Nucleus accumbens (tissue), 56 donors: ENCODE measurements around the gene DUXA.
"Not testable (repeated sequence)": the region's sequence is repeated elsewhere in the genome, so short reads cannot be mapped to it uniquely, and the experiment has no call there.

ENCODE experiments used
- DNase-seq, 56 donors: peaks; one replicate each; lab custom pipeline; 2025; lab: John Stamatoyannopoulos, UW

The DUXA gene

DNA sequence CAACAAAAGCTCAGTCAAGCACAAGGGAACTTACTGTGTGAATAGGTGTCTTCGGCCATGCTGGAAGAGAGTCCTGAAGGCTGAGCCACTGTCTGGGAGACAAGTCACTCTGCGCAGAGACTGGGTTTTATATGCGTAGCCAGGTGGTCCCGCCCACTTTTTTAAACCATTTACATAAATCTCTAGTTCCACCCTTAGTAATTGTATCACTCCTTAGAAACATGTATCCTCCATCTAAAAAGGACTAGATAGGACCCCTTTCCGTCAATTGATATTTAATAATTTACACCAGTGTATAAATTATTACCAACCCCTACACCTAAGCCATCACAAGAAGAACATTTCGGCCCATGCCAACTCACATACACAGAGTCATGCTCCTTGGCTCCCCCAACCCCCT is at the start of gene DUXA:
DUXA (minus strand) TSS at position 101 of the 400 bp plus-strand sequence; CDS start at position 59, 42 bp downstream.
- no peak for DNase-seq

DNA sequence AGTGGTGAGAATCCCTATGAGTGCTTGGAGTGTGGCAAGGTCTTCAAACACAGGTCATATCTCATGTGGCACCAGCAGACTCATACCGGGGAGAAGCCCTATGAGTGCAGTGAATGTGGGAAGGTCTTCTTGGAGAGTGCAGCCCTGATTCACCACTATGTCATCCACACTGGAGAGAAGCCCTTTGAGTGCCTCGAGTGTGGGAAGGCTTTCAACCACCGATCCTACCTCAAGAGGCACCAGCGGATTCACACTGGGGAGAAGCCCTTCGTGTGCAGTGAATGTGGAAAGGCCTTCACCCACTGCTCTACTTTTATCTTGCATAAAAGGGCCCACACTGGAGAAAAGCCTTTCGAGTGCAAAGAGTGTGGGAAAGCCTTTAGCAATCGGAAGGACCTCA is 44.8 kb upstream of the DUXA start:
- DNase-seq, result no peak

DNA sequence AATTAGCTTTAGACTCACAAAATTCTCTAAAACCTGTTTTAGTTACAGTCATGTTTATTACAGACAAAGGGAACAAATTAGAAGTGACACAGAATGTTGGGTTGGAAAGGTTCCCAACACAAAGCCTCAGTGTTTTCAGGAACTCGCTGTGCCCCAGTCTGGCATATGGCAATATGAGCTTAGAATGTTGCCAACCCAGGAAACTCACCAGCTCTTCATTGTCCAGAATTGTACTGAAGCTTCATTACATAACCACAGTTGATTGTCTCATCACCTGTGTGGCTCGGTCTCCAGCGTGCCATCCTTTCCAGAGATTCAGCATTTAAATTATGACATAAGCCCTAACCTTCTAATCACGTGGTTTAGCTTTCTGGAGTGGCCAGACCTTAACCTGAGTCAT is 43.1 kb upstream of the DUXA start:
- no peak for DNase-seq

DNA sequence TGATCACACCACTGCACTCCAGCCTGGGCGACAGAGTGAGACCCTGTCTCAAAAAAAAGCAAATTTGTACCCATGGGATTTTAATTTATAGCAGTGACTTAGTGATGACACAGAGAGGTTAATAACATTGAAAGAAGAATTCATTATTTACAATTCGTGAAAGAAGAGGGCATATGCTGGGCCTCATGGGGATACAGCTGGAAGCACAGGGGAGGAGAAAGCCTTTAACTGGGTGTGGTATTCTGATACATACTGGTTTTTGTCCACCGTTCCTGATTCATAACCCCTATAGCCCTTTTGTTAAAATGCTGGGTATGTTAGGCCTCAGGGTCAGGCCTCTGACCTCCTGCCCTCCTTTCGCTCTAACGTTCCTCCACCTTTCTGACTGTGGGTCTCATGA is 34.9 kb upstream of the DUXA start:
- no peak for DNase-seq

DNA sequence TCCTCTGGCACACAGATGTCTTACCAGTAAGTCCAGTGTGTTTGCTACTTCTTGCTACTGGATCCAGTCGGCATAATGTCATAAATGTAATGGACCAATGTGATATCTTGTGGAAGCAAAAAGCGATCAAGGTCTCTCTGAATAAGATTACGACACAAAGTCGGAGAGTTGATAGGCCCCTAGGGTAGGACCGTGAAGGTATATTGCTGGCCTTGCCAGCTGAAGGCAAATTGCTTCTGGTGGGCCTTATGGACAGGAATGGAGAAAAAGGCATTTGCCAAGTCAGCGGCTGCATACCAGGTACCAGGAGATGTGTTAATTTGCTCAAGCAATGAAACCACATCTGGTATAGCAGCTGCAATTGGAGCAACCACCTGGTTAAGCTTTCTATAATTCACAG is 30.6 kb upstream of the DUXA start:
- DNase-seq, result not testable (repeated sequence)

DNA sequence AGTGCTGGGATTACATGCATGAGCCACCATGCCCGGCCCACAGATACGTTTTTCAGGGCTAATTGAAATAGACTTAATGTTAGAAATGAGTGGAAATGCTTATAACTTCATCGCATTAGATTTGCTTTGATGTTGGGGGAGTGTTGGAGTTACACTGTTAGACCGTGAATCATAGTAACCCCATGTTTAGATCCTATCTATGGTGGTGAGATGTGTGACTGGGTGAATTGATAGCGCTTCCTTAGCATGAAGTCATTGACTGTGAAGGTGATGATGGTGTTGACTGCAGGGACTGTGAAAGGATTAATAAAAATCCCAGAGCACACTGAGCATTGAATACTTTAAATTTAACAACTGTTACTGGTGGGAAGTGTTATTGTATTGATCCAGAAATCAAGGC is 25.7 kb upstream of the DUXA start:
- DNase-seq, result no peak

DNA sequence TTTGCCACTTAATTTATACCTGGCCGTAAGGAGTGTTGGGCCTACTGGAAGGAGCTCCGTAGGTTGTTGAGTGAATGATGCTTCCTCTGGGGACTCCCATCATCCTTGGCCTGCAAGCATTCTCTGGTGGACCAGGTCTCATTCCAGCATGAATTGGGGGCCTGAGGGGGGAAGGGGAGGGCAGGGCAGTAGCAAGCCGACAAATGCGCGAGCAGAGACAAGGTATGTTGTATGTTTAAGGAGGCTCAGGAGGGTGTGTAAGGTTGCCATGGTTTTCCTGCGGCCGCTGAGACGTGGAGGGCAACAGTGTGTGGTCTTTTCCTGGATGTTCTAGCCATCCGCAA is 24.8 kb upstream of the DUXA start:
- DNase-seq, result peak in 3 of 56 donors; percentile 8 to 46 (median 24)

DNA sequence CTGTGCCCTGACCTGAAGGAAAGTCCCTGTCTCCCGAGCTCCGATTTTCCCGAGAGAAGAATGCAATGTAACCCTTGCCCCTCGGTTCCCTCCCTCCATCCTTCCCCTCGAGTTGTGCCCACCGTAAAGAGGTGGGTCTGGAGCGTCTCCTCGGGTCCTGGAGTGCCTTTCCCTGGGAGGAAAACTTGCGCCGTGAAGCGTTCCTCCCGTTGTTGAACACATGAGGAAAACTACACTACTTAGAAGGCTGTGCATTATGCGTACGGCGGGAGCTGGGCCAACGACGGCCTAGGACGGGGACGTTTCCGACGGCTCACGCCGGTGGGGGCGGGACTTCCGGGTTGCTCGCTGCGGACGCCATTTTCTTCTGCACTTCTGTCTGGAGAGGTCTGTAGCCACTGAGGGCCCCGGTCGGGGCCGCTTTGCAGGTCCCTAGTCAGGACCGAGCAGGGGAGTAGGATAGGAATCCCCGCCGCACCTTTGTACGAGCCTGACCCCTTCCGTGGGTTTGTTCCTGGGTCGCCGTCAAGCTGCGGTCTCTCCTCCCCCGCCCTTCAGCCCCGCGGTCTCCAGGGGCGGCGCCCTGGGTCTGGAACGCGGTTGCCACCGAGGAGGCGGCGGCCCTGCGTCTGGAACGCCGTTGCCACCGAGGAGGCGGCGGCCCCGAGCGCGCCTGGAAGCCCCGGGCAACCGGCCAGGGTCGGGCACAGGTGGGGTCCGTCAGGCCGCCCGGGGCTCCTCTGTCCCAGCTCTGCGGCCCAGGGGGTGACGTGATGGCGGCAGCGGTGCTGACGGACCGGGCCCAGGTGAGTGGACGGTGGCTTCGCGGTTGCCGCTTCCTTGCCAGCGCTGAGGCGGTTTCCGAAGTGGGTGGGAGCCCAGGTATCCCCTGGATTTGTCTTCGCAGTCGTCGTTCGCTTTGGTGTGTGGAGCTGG is 24.1 kb upstream of the DUXA start, which contains the start of gene ZNF264:
ZNF264 (plus strand) TSS at position 360 of the 936 bp plus-strand sequence; CDS start at position 774, 414 bp downstream.
- DNase-seq, result peak in 55 of 56 donors; percentile 39 to 93 (median 81)

DNA sequence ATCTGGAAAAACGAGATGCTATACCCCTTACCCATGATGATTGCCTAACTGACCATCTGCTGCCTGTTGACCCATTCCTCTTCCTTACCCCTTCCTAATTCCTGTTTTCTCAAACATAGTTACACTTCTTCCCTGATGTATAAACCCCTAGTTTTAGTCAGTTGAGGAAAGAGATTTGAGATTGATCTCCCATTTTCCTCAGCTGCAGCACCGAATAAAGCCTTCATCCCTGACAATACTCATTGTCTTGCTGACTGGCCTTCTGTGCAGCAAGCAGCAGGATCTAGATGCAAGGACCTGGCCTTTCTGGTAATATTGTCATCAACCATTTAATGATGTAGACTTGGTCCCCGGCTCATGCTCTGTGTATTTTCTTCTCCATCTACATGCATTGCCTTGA is 23.0 kb upstream of the DUXA start:
- DNase-seq, result no peak

DNA sequence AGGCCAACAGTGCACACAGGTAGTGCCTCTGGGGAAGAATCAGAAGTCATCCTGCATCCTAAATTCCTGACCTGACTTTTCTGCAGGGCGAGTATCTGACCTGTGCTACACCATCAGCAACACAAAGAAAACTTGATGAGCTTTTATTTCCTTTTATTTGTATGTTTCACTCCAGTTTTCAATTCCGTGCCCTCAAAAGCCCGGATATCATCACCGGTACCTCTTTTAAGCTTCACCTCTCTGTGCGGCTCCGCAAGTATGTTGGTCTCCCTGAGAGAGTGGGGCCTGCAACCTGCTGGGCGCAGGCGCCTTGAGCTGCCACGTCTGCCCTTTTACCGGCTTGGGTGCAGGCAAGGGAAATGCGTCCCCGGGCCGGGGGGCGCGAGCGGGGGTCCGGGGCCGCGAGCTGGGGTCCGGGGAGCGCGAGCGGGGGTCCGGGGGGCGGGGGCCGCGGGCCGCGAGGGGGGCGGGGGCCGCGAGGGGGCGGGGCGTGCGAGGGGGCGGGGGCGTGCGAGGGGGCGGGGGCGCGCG is 4.3 kb upstream of the DUXA start:
- peak in 49 of 56 donors; percentile 1 to 60 (median 17) for DNase-seq

DNA sequence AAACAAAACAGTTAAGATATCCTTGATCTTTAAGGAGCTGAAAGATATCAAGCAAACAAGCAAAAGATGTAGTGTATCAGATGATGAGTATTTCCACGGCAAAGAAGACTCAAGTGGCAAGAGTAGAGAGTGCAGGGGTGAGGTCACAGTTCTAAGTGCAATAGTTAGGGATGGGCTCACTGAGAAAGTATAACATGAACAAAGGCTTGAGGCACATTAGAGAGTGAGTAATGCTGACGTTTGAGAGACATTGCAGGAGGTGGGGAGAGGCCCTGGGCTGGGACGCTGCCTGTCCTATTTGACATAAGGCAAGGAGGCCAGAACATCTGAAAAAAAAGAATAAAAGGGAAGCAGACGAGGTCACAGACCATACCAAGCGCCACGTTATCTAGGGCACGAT is 1.4 kb downstream of the DUXA start:
- no peak for DNase-seq

DNA sequence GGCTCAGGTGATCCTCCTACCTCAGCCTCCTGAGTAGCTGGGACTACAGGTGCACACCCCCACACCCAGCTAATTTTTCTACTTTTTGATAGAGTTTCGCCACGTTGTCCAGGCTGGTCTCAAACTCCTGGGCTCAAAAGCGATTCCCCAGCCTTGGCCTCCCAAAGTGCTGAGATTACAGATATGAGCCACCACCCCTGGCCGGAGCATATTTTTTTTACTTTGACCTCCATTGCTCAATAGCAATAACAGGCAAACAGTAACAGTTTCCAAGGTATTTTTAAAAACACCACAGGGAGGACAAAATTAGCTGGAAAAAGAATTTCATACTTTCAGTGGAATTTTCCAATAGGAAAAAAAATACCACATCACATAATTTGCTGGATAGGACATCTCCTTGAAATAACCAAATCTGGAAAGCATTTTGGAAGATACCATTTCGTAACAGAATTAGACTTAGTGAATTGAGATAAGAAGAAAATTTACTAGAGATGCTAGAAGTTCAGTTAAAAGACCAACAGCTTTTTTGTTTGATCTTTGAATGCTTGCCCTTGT is 5.2 kb downstream of the DUXA start:
- no peak for DNase-seq

DNA sequence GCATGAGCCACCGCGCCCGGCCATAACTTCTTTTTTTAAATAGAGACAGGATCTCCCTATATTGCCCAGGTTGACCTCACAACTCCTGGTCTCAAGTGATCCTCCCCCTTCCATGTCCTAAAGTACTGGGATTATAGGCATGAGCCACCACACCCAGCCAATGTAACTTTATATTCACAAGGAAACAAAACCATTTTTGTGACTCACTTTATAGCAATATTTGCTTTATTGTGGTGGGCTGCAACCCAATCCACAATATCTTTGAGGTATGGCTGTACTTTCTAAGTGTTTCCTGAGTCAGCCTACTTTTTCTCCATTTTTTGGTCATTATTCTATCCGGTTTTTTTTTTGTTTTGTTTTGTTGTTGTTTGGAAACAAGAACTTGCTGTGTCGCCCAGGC is 14.4 kb downstream of the DUXA start:
- DNase-seq, result no peak

DNA sequence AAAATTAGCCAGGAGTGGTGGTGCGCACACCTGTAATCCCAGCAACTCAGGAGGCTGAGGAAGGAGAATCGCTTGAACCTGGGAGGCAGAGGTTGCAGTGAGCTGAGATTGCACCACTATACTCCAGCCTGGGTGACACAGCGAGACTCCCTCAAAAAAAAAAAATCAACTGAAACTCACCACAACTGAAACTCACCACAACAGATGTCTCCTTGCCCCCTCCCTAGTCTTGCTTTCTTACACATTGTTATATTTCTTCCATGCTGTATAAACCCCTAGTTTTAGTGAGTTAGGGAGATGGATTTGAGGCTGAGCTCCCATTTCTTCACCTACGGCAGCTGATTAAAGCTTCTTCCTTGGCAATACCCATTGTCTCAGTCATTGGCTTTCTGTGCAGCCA is 25.6 kb downstream of the DUXA start:
- DNase-seq, result no peak

DNA sequence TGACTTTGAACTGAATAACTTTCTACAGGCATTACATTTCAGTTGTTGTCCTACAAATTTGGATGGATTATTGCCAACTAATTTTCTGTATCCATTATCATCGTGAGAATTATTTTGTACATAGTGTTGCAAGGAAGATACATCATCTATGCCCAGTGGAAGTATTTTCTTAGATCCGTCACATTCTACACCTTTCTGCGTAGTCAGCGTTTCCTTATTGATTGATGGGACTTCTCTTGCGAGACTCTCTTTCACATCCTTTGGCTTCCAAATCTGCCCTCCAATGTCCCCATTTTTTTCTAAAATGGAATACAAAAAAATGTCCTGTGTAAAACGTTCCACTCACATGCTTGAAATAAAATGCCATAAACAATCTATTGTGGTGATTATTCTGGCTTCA is 31.5 kb downstream of the DUXA start:
- no peak for DNase-seq

DNA sequence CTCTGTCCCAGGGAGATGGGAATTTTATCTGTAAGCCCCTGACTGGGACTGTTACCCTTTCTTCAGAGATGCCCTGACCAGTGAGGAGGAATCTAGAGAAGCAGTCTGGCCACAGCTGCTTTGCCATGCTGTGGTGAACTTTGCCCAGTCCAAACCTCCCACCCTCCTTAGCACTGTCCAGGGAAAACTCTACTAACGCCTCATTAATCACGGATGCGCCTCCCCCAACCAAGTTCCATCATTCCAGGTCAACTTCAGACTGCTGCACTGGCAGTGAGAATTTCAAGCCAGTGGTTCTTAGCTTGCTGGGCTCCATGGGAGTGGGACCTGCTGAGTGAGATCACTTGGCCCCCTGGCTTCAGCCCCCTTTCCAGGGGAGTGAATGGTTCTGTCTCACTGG is 39.9 kb downstream of the DUXA start:
- DNase-seq, result not testable (repeated sequence)

DNA sequence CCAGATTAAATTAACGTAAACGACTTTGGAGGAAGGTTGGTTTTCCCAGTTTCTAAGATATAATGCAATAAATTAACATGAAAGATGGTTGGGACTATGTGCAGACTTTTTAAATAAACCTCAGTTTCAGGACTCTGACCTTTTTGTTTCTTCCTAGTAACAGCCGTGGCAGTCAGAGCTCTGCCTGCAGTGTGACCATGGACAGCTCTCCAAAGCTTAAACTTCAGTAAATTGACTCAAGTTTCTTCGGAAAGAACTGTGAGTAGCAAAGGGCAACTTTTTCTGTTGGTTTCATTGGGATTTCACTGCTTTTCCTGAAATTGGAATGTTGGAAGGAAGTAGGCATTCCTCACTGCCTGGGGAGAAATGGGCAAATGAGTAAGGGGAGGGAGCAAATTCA is 43.4 kb downstream of the DUXA start:
- no peak for DNase-seq

DNA sequence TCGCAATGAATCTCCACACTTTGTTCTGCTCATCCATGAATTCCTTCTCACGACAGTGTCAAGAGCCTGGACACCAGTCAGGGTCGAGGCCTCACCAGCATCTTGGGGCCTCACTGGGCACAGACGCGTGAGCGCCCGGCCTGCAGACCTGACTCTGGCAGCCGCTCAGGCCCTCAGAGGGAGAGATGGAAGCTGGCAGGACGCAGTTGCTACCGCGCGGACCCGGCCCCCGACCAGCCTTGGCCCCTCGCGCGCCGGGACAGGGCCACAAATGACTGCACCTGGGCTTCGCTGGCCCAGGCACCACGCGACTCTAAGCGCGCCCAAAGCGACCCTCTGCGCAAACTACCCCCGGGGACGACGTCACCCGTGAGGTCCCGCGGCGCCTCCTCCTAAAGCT is 48.4 kb downstream of the DUXA start:
- DNase-seq, result no peak

DNA sequence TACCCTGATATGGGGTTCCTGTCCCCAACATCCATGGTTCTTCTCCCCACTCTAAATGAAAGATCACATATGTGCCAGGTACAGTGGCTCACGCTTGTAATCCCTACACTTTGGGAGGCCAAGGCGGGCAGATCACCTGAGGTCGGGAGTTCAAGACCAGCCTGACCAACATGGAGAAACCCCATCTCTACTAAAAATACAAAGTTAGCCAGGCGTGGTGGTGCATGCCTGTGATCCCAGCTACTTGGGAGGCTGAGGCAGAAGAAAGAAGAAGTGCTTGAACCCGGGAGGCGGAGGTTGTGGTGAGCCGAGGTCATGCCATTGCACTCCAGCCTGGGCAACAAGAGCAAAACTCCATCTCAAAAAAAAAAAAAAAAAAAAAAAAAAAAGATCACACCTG is 53.8 kb downstream of the DUXA start:
- DNase-seq, result not testable (repeated sequence)

DNA sequence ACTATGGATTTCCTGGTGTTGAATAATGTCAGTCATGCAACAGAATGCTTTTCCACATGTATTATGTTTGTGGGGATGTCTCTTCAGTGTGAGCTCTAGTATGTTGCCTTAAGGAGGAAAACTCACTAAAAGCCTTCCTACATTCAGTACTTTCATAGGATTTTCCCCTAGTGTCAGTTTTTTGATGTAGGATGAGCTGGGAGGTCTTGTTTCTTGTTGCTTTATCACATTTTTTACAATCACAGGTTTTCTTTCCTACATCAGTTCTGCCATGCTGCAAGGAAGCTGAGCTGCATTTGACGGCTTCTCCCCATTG is 56.0 kb downstream of the DUXA start:
- no peak for DNase-seq

DNA sequence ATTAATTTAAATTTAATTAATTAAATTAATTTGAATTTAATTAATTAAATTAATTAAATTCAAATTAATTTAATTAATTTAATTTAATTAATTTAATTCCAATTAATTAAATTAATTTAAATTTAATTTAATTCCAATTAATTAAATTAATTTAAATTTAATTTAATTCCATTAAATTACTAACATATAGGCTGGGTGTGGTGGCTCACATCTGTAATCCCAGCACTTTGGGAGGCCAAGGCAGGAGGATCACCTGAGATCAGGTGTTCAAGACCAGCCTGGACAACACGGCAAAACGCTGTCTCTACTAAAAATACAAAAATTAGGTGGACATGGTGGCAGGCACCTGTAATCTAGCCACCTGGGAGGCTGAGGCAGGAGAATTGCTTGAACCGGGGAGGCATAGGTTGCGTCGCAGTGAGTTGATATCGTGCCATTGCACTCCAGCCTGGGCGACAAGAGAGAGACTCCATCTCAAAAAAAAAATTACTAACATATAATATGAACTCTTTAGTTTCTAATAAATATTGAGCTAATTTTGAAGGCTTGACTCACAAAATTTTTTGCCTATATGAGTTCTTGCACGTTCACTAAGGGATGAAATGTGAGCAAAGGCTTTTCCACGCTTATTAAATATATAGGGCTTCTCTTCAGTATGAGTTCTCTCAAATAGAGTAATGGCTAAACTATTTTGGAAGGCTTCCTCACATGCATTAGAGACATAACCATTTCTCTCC is 56.5 kb downstream of the DUXA start:
- DNase-seq, result no peak
